ENCODE measurements around the gene DNAJC27. TPM values are rescaled to one million over a fixed set of nuclear protein-coding genes. Genes with fewer than 3 reads are reported as not detected.

DNAJC27 gene
- total and polyA plus RNA-seq, 9 of the 15 experiments (the other 6 are each of a cell fraction or from before 2014, with no cell fraction given): 0.53 to 5.9 (median 3.0) TPM

GRCh38 chr2:24945907-24946306, 25.8 kb downstream of the DNAJC27 start:
- DNase-seq (ENCODE audit: extremely low read depth in 1 of 4, low spot score in 3 of 4) (no peak), ATAC-seq (no peak), FAIRE-seq (no peak)
- no peaks in the 10 kb centered on the region for H3K9me1 ChIP-seq (ENCODE audit: control insufficient read depth, insufficient read depth, low read length)
- intact Hi-C loops (cut with micrococcal nuclease) (no loop called here), in situ Hi-C loops (cut with MboI) (no loop called here)
- H3K27ac ChIP-seq (ENCODE audit: extremely low read depth, low read depth, low read length): no peak overlapping the region
- 74% methylated on average over 4 of the region's 4 CpGs for WGBS (ENCODE audit: insufficient coverage, low coverage, missing lambda C conversion rate)
- ChIA-PET POLR2A (interaction anchor here (1.3 to 3.3 kb wide), 2 partner anchors 11 to 13 kb away, joined by 5 to 18 read pairs; no protein-coding TSS in a partner anchor), CTCF (ENCODE audit: low intra/inter-chr PET ratio) (no interaction called here)
- no peak overlapping the region for H2AFZ ChIP-seq (ENCODE audit: low read depth, low read length)
- H3K4me3 ChIP-seq: no peak overlapping the region
- peaks cover 16% of the 10 kb centered on the region; the same call in 2 of the 3 replicates for H3K36me3 ChIP-seq (ENCODE audit: control insufficient read depth, insufficient read depth, low read length)
- H3K79me2 ChIP-seq (ENCODE audit: control insufficient read depth, insufficient read depth, low read length): no peaks in the 10 kb centered on the region
- no peaks in the 10 kb centered on the region for H3K4me1 ChIP-seq (replicated peaks in 1 of 2; ENCODE audit: control insufficient read depth in 2 of 2, insufficient read depth in 2 of 2, low read length in 2 of 2)
- H4K20me1 ChIP-seq (replicated peaks; ENCODE audit: control insufficient read depth, insufficient read depth, low read length): no peaks in the 10 kb centered on the region
- H3K9me3 ChIP-seq (replicated peaks; ENCODE audit: control insufficient read depth, insufficient read depth, low read depth, low read length): no peaks in the 10 kb centered on the region
- no peak overlapping the region for H3K4me2 ChIP-seq (ENCODE audit: insufficient read depth, low read length)
- no TSS peak for BruUV-seq (replicated peaks)
- H3K27me3 ChIP-seq (ENCODE audit: control insufficient read depth in 2 of 2, insufficient read depth in 2 of 2, low read length in 2 of 2): no peaks in the 10 kb centered on the region
- no peak overlapping the region for H3K9ac ChIP-seq (ENCODE audit: insufficient read depth in 1 of 2, low read depth in 2 of 2, low read length in 2 of 2)
- TF ChIP-seq IRF2 (CRISPR knock-in tag; IDR thresholded peaks at IDR 0.05) (no peak), ZNF586 (CRISPR knock-in tag; conservative IDR thresholded peaks at IDR 0.05) (no peak), ZNF592 (IDR thresholded peaks at IDR 0.05) (no peak), SIX5 (IDR thresholded peaks at IDR 0.05; ENCODE audit: borderline replicate concordance in 1 of 2, insufficient read depth in 1 of 2, low read depth in 1 of 2, low read length in 2 of 2) (no peak), FOXK1 (CRISPR knock-in tag; IDR thresholded peaks at IDR 0.05; ENCODE audit: borderline replicate concordance) (no peak), HMG20B (CRISPR knock-in tag; IDR thresholded peaks at IDR 0.05) (no peak), ZNF318 (IDR thresholded peaks at IDR 0.05; ENCODE audit: borderline replicate concordance in 1 of 2, low read depth in 1 of 2) (no peak), ZNF717 (CRISPR knock-in tag; IDR thresholded peaks at IDR 0.05) (no peak), THRAP3 (IDR thresholded peaks at IDR 0.05; ENCODE audit: borderline replicate concordance) (no peak), ZNF282 (CRISPR knock-in tag; IDR thresholded peaks at IDR 0.05) (no peak)

Measured in K562 (cell line).